Metanephros (tissue), 1 donor: Measurements from ENCODE around the gene NDUFB2. TPM values are rescaled to one million over a fixed set of nuclear protein-coding genes. Genes with fewer than 3 reads are reported as not detected.

Experiments
- total RNA-seq: library from RNA; depleted of rRNA; stranded (reverse); fragments of >200 nt; gene quantifications from one replicate; pipeline ENCODE4 v1.2.3, GENCODE V29; 2014

NDUFB2 gene
- 152 TPM for total RNA-seq

DNA sequence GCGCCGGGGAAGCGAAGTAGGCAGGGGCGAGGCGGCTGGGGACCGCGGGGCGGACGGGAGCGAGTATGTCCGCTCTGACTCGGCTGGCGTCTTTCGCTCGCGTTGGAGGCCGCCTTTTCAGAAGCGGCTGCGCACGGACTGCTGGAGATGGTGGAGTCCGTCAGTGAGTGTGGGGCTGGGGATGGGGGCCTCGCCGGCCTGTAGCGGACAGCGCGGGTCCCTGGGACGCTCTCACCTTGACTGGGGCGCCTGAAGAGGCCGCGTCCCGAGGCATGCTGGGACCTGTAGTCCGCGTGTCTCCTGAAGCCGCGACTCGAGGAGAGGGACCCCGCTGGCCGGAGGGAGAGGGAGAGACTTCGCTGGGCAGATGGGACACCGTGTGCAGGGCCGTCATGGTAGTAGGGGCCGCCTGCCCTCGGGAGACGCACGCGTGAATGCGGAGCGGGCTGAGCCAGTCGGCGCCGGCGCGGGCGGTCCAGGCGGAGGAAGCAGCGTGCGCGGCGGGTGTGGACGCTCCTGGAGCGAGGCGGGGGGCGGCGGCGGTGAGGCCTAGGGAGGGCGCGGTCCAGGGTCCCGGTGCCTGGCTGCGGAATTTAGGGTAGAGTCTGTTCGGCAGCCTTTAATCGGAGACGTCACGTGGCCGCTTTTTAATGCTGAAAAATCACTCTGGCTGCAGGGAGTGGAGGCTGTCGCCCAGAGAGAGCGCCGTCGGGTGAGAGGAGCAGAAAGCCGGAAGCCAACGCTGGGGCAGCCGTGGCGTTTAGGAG lies at the start of gene NDUFB2:
Gene NDUFB2, plus strand, starts transcription at position 29 of the 767 bp plus-strand sequence. Its CDS starts 37 bp downstream, at position 66.

DNA sequence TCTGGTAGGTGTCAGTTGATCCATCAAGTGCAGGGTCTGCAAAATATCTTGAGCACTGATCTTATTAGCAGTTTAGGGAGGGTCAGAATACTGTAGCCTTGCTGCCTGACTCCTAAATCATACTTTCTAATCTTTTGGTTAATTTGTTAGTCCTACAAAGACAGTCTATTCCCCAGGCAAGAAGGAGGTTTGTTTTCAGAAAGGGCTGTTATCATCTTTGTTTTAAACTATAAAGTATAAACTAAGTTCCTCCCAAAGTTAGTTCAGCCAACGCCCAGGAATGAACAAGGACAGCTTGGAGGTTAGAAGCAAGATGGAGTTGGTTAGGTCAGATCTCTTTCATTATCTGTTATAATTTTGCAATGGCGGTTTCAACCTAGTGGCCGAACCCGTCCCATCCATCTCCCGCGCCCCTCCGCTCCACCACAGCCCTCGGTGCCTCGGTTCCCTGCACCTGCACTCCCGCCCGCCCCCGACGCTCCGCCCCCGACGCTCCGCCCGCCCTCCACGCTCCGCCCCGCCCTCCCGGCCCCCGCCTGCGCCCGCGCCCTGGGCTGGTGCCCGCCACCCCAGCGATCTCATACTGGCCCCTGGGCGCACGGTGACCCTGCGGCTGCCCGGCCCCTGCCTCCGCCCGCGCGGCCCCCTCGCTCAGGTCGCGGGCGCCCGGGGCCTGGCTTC lies 24.0 kb upstream of the NDUFB2 start, which contains the start of gene ADCK2:
Gene ADCK2, plus strand, starts transcription at position 564 of the 681 bp plus-strand sequence. CDS start 386 bp downstream, outside the sequence.

Other genes starting within 250 kb of the NDUFB2 start
- 100.0 TPM for gene MKRN1, start 217.2 kb upstream of the NDUFB2 start, total RNA-seq
- gene DENND2A, start 55.9 kb upstream of the NDUFB2 start, total RNA-seq, result 32.6 TPM
- 18.2 TPM for gene ADCK2, start 23.8 kb upstream of the NDUFB2 start, total RNA-seq
- 55.8 TPM for gene BRAF, start 228.2 kb downstream of the NDUFB2 start, total RNA-seq